SU-DHL-6 (cell line): ENCODE measurements around the gene PPP2R3B.

Source experiments
- CTCF ChIP-seq: fragments of 200-600 bp; sonication (generic); IDR thresholded peaks from one replicate; pipeline ENCODE4 v1.5.1; 2017; ENCODE audit warnings: antibody characterized with exemption, mild to moderate bottlenecking, low read length, moderate library complexity; ENCODE audit not compliant: insufficient read depth, poor library complexity, severe bottlenecking
- EZH2phosphoT487 ChIP-seq: fragments of 200-600 bp; sonication (generic), shearing (Covaris generic); conservative IDR thresholded peaks from 2 replicates; pipeline ENCODE4 v1.6.1; 2018; ENCODE audit warnings: mild to moderate bottlenecking, antibody characterized with exemption, low read length, moderate library complexity, mixed read lengths

DNA sequence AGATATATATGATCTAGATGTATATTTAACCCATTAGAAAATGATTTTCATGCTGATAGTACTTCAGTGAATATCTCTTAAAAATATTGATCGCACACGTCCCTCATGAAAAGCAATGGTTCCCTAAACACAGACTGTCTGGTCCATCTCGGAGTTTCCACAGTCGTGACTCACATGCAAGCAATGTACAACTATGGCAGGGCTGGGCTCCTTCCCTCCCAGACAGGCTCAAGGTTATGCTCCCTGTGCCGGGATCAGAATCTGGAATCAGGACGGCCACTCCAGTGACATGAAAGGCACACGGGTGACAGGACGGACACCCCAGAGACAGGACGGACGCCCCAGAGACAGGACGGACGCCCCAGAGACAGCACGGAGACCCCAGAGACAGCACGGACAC, 40.2 kb upstream of the PPP2R3B start:
- TF ChIP-seq CTCF (no peak), EZH2phosphoT487 (no peak)
